Measurements from ENCODE around the gene PHEX. TPM values are rescaled to one million over a fixed set of nuclear protein-coding genes. Genes with fewer than 3 reads are reported as not detected.

Gene PHEX
- total RNA-seq, 1 donor from 2014 or later, result 0.09 TPM

- ATAC-seq (no peak), DNase-seq (ENCODE audit: low spot score) (no peak)
- intact Hi-C loops (cut with DNase I), result no loop called here
Measured at GRCh38 chrX:22296871-22297270, 264.7 kb downstream of the PHEX start.

- ATAC-seq (peak; percentile 48), DNase-seq (ENCODE audit: low spot score) (no peak)
- intact Hi-C loops (cut with DNase I), result no loop called here
Measured at GRCh38 chrX:22300130-22300529, 268.0 kb downstream of the PHEX start.

Other genes with a start within 250 kb of the PHEX start
- gene MBTPS2, start 192.7 kb upstream of the PHEX start, total RNA-seq, result 15.2 TPM
- 2.1 TPM for gene YY2, start 176.3 kb upstream of the PHEX start, total RNA-seq
- gene SMS, start 91.6 kb upstream of the PHEX start, total RNA-seq, result 40.0 TPM
- not detected for gene CBLL2, start 240.6 kb downstream of the PHEX start, total RNA-seq